ENCODE measurements around the gene PICK1.

DNA sequence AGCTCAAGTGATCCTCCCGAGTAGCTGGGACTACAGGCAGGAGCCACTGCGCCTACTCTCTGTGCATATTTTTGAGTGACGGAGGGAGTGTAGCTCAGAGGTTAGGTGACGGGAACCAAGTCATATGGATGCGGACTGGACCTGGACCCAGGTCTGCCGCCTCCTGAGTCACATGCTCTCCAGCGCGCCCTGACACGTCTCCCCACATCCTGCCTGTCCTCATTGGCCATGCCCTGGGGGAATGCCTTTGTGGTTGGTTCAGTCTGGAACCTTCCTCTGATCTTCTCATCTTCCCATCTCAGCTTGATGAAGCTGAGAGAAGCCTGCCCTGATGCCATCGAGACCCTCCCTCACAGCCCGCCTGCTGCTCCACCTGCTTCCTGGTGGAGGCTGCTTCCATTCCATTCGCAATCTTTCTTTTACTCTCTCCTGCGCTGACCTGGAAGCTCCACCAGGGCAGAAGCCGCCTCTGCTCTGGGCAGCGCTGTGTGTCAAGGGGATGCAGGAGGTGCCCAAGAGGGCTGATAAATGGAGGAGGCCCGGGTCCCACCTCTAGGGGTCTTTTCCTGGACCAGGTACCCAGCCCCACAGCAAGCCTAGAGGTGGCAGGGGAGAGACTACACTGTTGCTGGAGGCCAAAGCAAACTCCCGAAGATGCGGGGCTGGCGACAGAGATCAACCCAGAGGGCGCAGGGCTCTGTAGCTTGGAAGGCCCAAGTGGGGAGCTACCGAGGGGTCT is 67.2 kb downstream of the PICK1 start:
- TF ChIP-seq EP300 (IDR thresholded peaks at IDR 0.05) (no peak), POLR2A (IDR thresholded peaks at IDR 0.05) (no peak)
- TF ChIP-seq, protein P1, sequence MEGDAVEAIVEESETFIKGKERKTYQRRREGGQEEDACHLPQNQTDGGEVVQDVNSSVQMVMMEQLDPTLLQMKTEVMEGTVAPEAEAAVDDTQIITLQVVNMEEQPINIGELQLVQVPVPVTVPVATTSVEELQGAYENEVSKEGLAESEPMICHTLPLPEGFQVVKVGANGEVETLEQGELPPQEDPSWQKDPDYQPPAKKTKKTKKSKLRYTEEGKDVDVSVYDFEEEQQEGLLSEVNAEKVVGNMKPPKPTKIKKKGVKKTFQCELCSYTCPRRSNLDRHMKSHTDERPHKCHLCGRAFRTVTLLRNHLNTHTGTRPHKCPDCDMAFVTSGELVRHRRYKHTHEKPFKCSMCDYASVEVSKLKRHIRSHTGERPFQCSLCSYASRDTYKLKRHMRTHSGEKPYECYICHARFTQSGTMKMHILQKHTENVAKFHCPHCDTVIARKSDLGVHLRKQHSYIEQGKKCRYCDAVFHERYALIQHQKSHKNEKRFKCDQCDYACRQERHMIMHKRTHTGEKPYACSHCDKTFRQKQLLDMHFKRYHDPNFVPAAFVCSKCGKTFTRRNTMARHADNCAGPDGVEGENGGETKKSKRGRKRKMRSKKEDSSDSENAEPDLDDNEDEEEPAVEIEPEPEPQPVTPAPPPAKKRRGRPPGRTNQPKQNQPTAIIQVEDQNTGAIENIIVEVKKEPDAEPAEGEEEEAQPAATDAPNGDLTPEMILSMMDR (IDR thresholded peaks at IDR 0.05) = no peak

All from ovary (tissue), 3 donors.